SH-SY5Y (cell line): ENCODE measurements around the gene SNRNP200.

ENCODE experiments used
- GATA2 ChIP-seq: IDR thresholded peaks from 2 replicates; pipeline ENCODE4 v1.6.1; 2011; ENCODE audit warnings: mild to moderate bottlenecking, low read depth, low read length
- GATA3 ChIP-seq: IDR thresholded peaks from 2 replicates; pipeline ENCODE4 v1.6.1; 2011; ENCODE audit warnings: low read depth, mild to moderate bottlenecking, low read length, moderate library complexity

GRCh38 chr2:96265840-96266679, 39.3 kb downstream of the SNRNP200 start, which contains the start of the genes CIAO1 and TMEM127:
- TF ChIP-seq GATA3 (no peak), GATA2 (no peak)
